ENCODE measurements around the gene RPL7L1. TPM values are rescaled to one million over a fixed set of nuclear protein-coding genes. Genes with fewer than 3 reads are reported as not detected.

The RPL7L1 gene
- total and polyA plus RNA-seq, 11 donors: 25.8 to 95.7 (median 49.2) TPM

- Histone ChIP-seq H3K36me3 (peaks cover 0 to 76% (median 53%) of the 10 kb centered on the region in 9 donors), H3K27ac (no peak overlapping the region), H3K4me1 (no peaks in the 10 kb centered on the region), H3K4me3 (no peak overlapping the region), H3K27me3 (no peaks in the 10 kb centered on the region), H3K9me3 (no peaks in the 10 kb centered on the region)
- ATAC-seq (no peak), DNase-seq (no peak)
- WGBS, 4 donors: 95 to 100% (median 96%) methylated on average over 2 of the region's 2 CpGs
- no peak for TF ChIP-seq CTCF (IDR thresholded peaks at IDR 0.05)
- no peak for TF ChIP-seq POLR2A (IDR thresholded peaks at IDR 0.05)
- intact Hi-C loops (cut with DNase I): loop anchor here in 1 of 10 donors (10.0 kb wide), 1 partner anchor 57 kb away; no protein-coding TSS in a partner anchor
Measured at GRCh38 chr6:42851599-42851998, 27.8 kb upstream of the RPL7L1 start.

GRCh38 chr6:42860036-42860435 lies 19.4 kb upstream of the RPL7L1 start:
- H3K9me3 ChIP-seq: no peaks in the 10 kb centered on the region
- ATAC-seq: no peak
- no peak for DNase-seq
- WGBS, 4 donors: 92 to 98% (median 97%) methylated on average over 1 of the region's 1 CpG
- peaks cover 0 to 100% (median 98%) of the 10 kb centered on the region in 9 donors for H3K36me3 ChIP-seq
- TF ChIP-seq CTCF (IDR thresholded peaks at IDR 0.05): no peak
- no peaks in the 10 kb centered on the region for H3K27me3 ChIP-seq
- H3K27ac ChIP-seq: no peak overlapping the region
- no peak overlapping the region for H3K4me3 ChIP-seq
- intact Hi-C loops (cut with DNase I): loop anchor here in 1 of 10 donors (5.0 kb wide), 1 partner anchor 193 kb away; no protein-coding TSS in a partner anchor
- H3K4me1 ChIP-seq: no peaks in the 10 kb centered on the region

- intact Hi-C loops (cut with DNase I): loop anchor here in 1 of 10 donors (5.0 kb wide), 1 partner anchor 193 kb away; no protein-coding TSS in a partner anchor
- whole genome bisulfite sequencing, 4 donors: 93 to 96% (median 94%) methylated on average over 6 of the region's 6 CpGs
- ATAC-seq (no peak), DNase-seq (no peak)
- no peaks in the 10 kb centered on the region for H3K4me1 ChIP-seq
- H3K4me3 ChIP-seq: no peak overlapping the region
- H3K27ac ChIP-seq: no peak overlapping the region
- TF ChIP-seq POLR2A (IDR thresholded peaks at IDR 0.05) (no peak), CTCF (IDR thresholded peaks at IDR 0.05) (no peak)
- H3K9me3 ChIP-seq: no peaks in the 10 kb centered on the region
- no peaks in the 10 kb centered on the region for H3K27me3 ChIP-seq
- H3K36me3 ChIP-seq: peaks cover 0 to 100% (median 98%) of the 10 kb centered on the region in 9 donors
Measured at GRCh38 chr6:42860481-42860880, 18.9 kb upstream of the RPL7L1 start.

- Histone ChIP-seq H3K36me3 (peaks cover 0 to 100% (median 94%) of the 10 kb centered on the region in 9 donors), H3K27ac (no peak overlapping the region), H3K9me3 (no peaks in the 10 kb centered on the region), H3K4me3 (no peak overlapping the region), H3K4me1 (no peaks in the 10 kb centered on the region), H3K27me3 (no peaks in the 10 kb centered on the region)
- no peak for ATAC-seq
- intact Hi-C loops (cut with DNase I): loop anchor here in 1 of 10 donors (5.0 kb wide), 1 partner anchor 197 kb away; no protein-coding TSS in a partner anchor
- 86 to 90% (median 88%) methylated on average over 8 of the region's 8 CpGs for WGBS, 4 donors
- TF ChIP-seq POLR2A (IDR thresholded peaks at IDR 0.05) (no peak), CTCF (IDR thresholded peaks at IDR 0.05) (no peak)
- no peak for DNase-seq
Measured at GRCh38 chr6:42864602-42865001, 14.8 kb upstream of the RPL7L1 start.
